Measurements from ENCODE around the gene SIT1. TPM values are rescaled to one million over a fixed set of nuclear protein-coding genes. Genes with fewer than 3 reads are reported as not detected.
A peak's percentile ranks its signal among the peaks of the same experiment; 100 is the strongest.

The SIT1 gene
- total and polyA plus RNA-seq, 10 donors: 24.2 to 82.7 (median 41.1) TPM

GRCh38 chr9:35656831-35657545, 6.3 kb upstream of the SIT1 start:
- no peak for DNase-seq
- H3K4me1 ChIP-seq: peaks cover 31 to 83% (median 56%) of the 10 kb centered on the region in 6 donors
- no peak for TF ChIP-seq CTCF (IDR thresholded peaks at IDR 0.05 in 8 of 11, conservative IDR thresholded peaks at IDR 0.05 in 3 of 11)
- no peak for TF ChIP-seq POLR2AphosphoS5 (IDR thresholded peaks at IDR 0.05)
- TF ChIP-seq POLR2A (IDR thresholded peaks at IDR 0.05): no peak
- peaks cover 0 to 24% (median 13%) of the 10 kb centered on the region in 6 donors for H3K36me3 ChIP-seq
- H3K9me3 ChIP-seq: no peaks in the 10 kb centered on the region
- no peaks in the 10 kb centered on the region for H3K27me3 ChIP-seq (replicated peaks in 1 of 7)
- peak overlapping the region; percentile 91 to 98 (median 97) for H3K27ac ChIP-seq
- H3K4me3 ChIP-seq: peak overlapping the region; percentile 12 to 93 (median 84)
- 30 to 41% (median 34%) methylated on average over 25 of the region's 25 CpGs for WGBS, 5 donors
- intact Hi-C loops (cut with DNase I; ENCODE audit: low total_unique reads): loop anchor here (5.0 kb wide), 1 partner anchor 75 kb away; the partner anchor contains the start of genes CREB3 and TLN1

GRCh38 chr9:35656348-35656747, 5.6 kb upstream of the SIT1 start:
- Histone ChIP-seq H3K4me1 (peaks cover 28 to 83% (median 56%) of the 10 kb centered on the region in 6 donors), H3K27ac (peak overlapping the region in 6 of 8 donors; percentile 91 to 98 (median 94)), H3K27me3 (replicated peaks in 1 of 7) (no peaks in the 10 kb centered on the region), H3K9me3 (no peaks in the 10 kb centered on the region), H3K4me3 (no peak overlapping the region), H3K36me3 (peaks cover 0 to 18% (median 11%) of the 10 kb centered on the region in 6 donors)
- intact Hi-C loops (cut with DNase I; ENCODE audit: low total_unique reads): loop anchor here (5.0 kb wide), 1 partner anchor 76 kb away; the partner anchor contains the start of genes CREB3 and TLN1
- TF ChIP-seq POLR2A (IDR thresholded peaks at IDR 0.05) (no peak), POLR2AphosphoS5 (IDR thresholded peaks at IDR 0.05) (no peak), CTCF (IDR thresholded peaks at IDR 0.05 in 8 of 11, conservative IDR thresholded peaks at IDR 0.05 in 3 of 11) (no peak)
- 68 to 79% (median 68%) methylated on average over 17 of the region's 17 CpGs for WGBS, 5 donors
- no peak for DNase-seq

GRCh38 chr9:35653611-35654010, 2.9 kb upstream of the SIT1 start:
- intact Hi-C loops (cut with DNase I; ENCODE audit: low total_unique reads): no loop called here

More at GRCh38 chr9:35653611-35654010, 2.9 kb upstream of the SIT1 start:
- H3K9me3 ChIP-seq: no peaks in the 10 kb centered on the region
- no peaks in the 10 kb centered on the region for H3K36me3 ChIP-seq
- no peak for DNase-seq
- peaks cover 19 to 83% (median 50%) of the 10 kb centered on the region in 6 donors for H3K4me1 ChIP-seq
- TF ChIP-seq CTCF (IDR thresholded peaks at IDR 0.05 in 8 of 11, conservative IDR thresholded peaks at IDR 0.05 in 3 of 11) (no peak), POLR2AphosphoS5 (IDR thresholded peaks at IDR 0.05) (no peak), POLR2A (IDR thresholded peaks at IDR 0.05) (no peak)
- H3K27me3 ChIP-seq (replicated peaks in 1 of 7): no peaks in the 10 kb centered on the region
- H3K4me3 ChIP-seq: no peak overlapping the region
- H3K27ac ChIP-seq: peak overlapping the region in 2 of 8 donors; percentile 13 to 95
- 92 to 96% (median 94%) methylated on average over 2 of the region's 2 CpGs for WGBS, 5 donors

Data from spleen (tissue), 11 donors.